HEK293 (cell line): Measurements from ENCODE around the gene RNF126.

Experiments
- TF ChIP-seq, protein P1 (sequence below): fragments of 450-650 bp; formaldehyde crosslinking; IDR thresholded peaks from 2 replicates; pipeline ENCODE4 v1.5.1; 2016; ENCODE audit warnings: missing biosample characterization, missing genetic modification characterization
- TF ChIP-seq, protein P2 (sequence below): fragments of 450-650 bp; formaldehyde crosslinking; IDR thresholded peaks from 2 replicates; pipeline ENCODE4 v1.5.1; 2016; ENCODE audit warnings: missing biosample characterization, missing genetic modification characterization

DNA sequence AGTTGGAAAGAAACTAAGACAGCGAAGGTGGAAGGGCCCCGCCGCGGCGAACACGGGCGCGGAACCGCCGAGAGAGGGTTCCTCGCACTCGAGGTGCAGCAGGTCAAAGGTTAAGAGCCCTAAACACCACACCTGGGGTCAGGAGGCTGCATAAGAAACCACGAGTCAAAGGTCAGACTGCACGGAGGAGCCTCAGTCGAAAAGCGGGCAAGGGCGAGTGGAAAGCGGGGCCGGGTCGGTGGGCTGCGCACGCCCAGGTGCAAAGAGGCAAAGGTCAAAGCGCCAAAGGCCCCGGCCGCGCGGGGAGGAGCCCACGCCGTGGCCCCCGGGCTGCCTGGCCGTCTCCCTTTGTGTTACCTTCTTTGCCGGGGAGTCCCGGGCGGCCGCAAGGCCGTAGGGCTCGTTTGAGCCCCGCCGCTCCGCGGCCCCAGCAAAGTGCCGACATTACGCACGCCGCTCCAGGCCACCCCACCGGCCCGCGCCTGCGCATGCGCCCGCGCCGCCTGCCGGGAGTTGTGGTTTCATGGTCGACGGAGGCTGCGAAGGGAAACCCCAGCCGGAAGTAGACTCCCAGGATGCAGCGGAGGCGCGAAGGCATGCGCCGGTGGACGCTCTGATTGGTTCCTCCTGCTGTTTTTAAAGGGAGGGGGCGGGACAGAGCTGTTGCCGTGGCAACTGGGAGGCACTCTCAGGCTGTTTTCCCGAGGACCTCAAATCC is 29.8 kb downstream of the RNF126 start, which contains the start of gene POLRMT:
- TF ChIP-seq, protein P1, sequence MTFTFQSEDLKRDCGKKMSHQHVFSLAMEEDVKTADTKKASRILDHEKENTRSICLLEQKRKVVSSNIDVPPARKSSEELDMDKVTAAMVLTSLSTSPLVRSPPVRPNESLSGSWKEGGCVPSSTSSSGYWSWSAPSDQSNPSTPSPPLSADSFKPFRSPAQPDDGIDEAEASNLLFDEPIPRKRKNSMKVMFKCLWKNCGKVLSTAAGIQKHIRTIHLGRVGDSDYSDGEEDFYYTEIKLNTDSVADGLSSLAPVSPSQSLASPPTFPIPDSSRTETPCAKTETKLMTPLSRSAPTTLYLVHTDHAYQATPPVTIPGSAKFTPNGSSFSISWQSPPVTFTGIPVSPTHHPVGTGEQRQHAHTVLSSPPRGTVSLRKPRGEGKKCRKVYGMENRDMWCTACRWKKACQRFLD (tag by site-specific recombination) = no peak
- TF ChIP-seq, protein P2, sequence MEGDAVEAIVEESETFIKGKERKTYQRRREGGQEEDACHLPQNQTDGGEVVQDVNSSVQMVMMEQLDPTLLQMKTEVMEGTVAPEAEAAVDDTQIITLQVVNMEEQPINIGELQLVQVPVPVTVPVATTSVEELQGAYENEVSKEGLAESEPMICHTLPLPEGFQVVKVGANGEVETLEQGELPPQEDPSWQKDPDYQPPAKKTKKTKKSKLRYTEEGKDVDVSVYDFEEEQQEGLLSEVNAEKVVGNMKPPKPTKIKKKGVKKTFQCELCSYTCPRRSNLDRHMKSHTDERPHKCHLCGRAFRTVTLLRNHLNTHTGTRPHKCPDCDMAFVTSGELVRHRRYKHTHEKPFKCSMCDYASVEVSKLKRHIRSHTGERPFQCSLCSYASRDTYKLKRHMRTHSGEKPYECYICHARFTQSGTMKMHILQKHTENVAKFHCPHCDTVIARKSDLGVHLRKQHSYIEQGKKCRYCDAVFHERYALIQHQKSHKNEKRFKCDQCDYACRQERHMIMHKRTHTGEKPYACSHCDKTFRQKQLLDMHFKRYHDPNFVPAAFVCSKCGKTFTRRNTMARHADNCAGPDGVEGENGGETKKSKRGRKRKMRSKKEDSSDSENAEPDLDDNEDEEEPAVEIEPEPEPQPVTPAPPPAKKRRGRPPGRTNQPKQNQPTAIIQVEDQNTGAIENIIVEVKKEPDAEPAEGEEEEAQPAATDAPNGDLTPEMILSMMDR = no peak; the same call in 1 of the 2 replicates
